IMR-90 (cell line): ENCODE results near the gene FNDC3B. TPM values are rescaled to one million over a fixed set of nuclear protein-coding genes. Genes with fewer than 3 reads are reported as not detected.
A peak's percentile ranks its signal among the peaks of the same experiment; 100 is the strongest.

Experiments
- ATAC-seq: fragments of 200-7000 bp; cut with Tn5 transposase; 2 replicates; pipeline ENCODE4 v1.9.1; 2020; ENCODE audit warnings: low read depth, mild to moderate bottlenecking, moderate library complexity
- BruUV-seq: library from RNA; stranded (reverse); fragments of 400-500 nt; replicated peaks from 2 replicates; lab custom pipeline; 2021; lab: Mats Ljungman, UMichigan
- CTCF ChIA-PET: fragments of 300-600 bp; formaldehyde crosslinking; extraction: SDS; loops from one replicate; lab custom pipeline; 2021; ENCODE audit warnings: antibody characterized with exemption; lab: Yijun Ruan, JAX
- POLR2A ChIA-PET: fragments of 300-600 bp; sonication (Branson Sonifier 250); formaldehyde crosslinking; loops from one replicate; lab custom pipeline; 2022; ENCODE audit warnings: antibody characterized with exemption; ENCODE audit not compliant: unreplicated experiment; lab: Charles Lee
- DNase-seq: peaks from one replicate; pipeline ENCODE4 v3.0.0; 2013
- H2AFZ ChIP-seq: replicated peaks from 2 replicates; pipeline ENCODE3; 2013; ENCODE audit warnings: low read length, mild to moderate bottlenecking; ENCODE audit not compliant: poor library complexity
- H2AK5ac ChIP-seq: 2 replicates; pipeline ENCODE4 v1.6.1; 2013; ENCODE audit warnings: low read depth, low read length, inconsistent platforms
- H2AK9ac ChIP-seq: replicated peaks from 2 replicates; pipeline ENCODE3; 2013; ENCODE audit warnings: mild to moderate bottlenecking, low read depth, low read length, moderate library complexity; ENCODE audit not compliant: poor library complexity
- H2BK120ac ChIP-seq: 2 replicates; pipeline ENCODE4 v1.6.1; 2013; ENCODE audit warnings: low read depth, low read length, inconsistent platforms
- H2BK15ac ChIP-seq: 3 replicates; pipeline ENCODE4 v1.6.1; 2013; ENCODE audit warnings: low read depth, low read length, inconsistent platforms
- H2BK20ac ChIP-seq: 2 replicates; pipeline ENCODE4 v1.6.1; 2013; ENCODE audit warnings: low read depth, mild to moderate bottlenecking, inconsistent platforms, low read length, moderate library complexity
- H2BK5ac ChIP-seq: 2 replicates; pipeline ENCODE4 v1.6.1; 2013; ENCODE audit warnings: mild to moderate bottlenecking, low read depth, low read length, inconsistent platforms; ENCODE audit not compliant: poor library complexity, severe bottlenecking
- H3K14ac ChIP-seq: replicated peaks from 2 replicates; pipeline ENCODE4 v1.6.1; 2013; ENCODE audit warnings: low read depth, low read length, inconsistent platforms
- H3K18ac ChIP-seq: 2 replicates; pipeline ENCODE4 v1.6.1; 2013; ENCODE audit warnings: low read depth, low read length, control low read depth
- H3K23ac ChIP-seq: 2 replicates; pipeline ENCODE4 v1.6.1; 2013; ENCODE audit warnings: low read depth, low read length, inconsistent platforms
- H3K27ac ChIP-seq: 2 replicates; pipeline ENCODE4 v1.5.1; 2013; ENCODE audit warnings: mild to moderate bottlenecking, control low read depth, low read length; ENCODE audit not compliant: insufficient read depth
- H3K27me3 ChIP-seq: 2 replicates; pipeline ENCODE4 v1.6.1; 2013; ENCODE audit warnings: low read length; ENCODE audit not compliant: control insufficient read depth, insufficient read depth
- H3K36me3 ChIP-seq: 2 replicates; pipeline ENCODE4 v1.6.1; 2013; ENCODE audit warnings: low read length, mixed read lengths; ENCODE audit not compliant: control insufficient read depth, insufficient read depth
- H3K4ac ChIP-seq: 2 replicates; pipeline ENCODE4 v1.6.1; 2013; ENCODE audit warnings: low read depth, low read length, inconsistent platforms
- H3K4me1 ChIP-seq: 2 replicates; pipeline ENCODE4 v1.6.1; 2013; ENCODE audit warnings: low read length, mixed read lengths; ENCODE audit not compliant: control insufficient read depth, insufficient read depth
- H3K4me2 ChIP-seq: 2 replicates; pipeline ENCODE4 v1.6.1; 2013; ENCODE audit warnings: low read depth, mild to moderate bottlenecking, control low read depth, low read length, moderate library complexity
- H3K4me3 ChIP-seq: 2 replicates; pipeline ENCODE4 v1.5.1; 2013; ENCODE audit warnings: low read depth, mild to moderate bottlenecking, control low read depth, low read length, moderate library complexity; ENCODE audit not compliant: insufficient read depth
- H3K56ac ChIP-seq: 2 replicates; pipeline ENCODE4 v1.6.1; 2013; ENCODE audit warnings: low read length, inconsistent platforms; ENCODE audit not compliant: insufficient read depth; ENCODE audit errors: extremely low read depth
- H3K79me1 ChIP-seq, 2 experiments: 2 replicates each; pipeline ENCODE4 v1.6.1; 2013; ENCODE audit warnings: low read length in 2 of 2, inconsistent platforms in 1 of 2, low read depth in 1 of 2
- H3K9ac ChIP-seq: 2 replicates; pipeline ENCODE4 v1.6.1; 2013; ENCODE audit warnings: low read depth, low read length, control low read depth
- H3K9me1 ChIP-seq: 2 replicates; pipeline ENCODE4 v1.6.1; 2013; ENCODE audit warnings: low read length, inconsistent platforms; ENCODE audit not compliant: insufficient read depth
- H3K9me3 ChIP-seq: 2 replicates; pipeline ENCODE4 v1.6.1; 2013; ENCODE audit warnings: low read length; ENCODE audit not compliant: control insufficient read depth, insufficient read depth
- H4K20me1 ChIP-seq: 2 replicates; pipeline ENCODE4 v1.6.1; 2013; ENCODE audit warnings: low read length, inconsistent platforms; ENCODE audit not compliant: insufficient read depth
- H4K5ac ChIP-seq: 2 replicates; pipeline ENCODE4 v1.6.1; 2013; ENCODE audit warnings: mild to moderate bottlenecking, low read depth, low read length, control low read depth
- H4K8ac ChIP-seq, 2 experiments: 2 replicates each; pipeline ENCODE4 v1.6.1; 2013; ENCODE audit warnings: low read depth in 2 of 2, low read length in 2 of 2, control low read depth in 1 of 2, inconsistent platforms in 1 of 2
- H4K91ac ChIP-seq: 2 replicates; pipeline ENCODE4 v1.6.1; 2013; ENCODE audit warnings: low read depth, low read length, inconsistent platforms; ENCODE audit not compliant: insufficient read depth
- MAFK ChIP-seq: IDR thresholded peaks from 2 replicates; pipeline ENCODE4 v1.6.1; 2012; ENCODE audit warnings: low read depth, low read length, improper control_type of control experiment
- MAZ ChIP-seq: IDR thresholded peaks from 2 replicates; pipeline ENCODE4 v1.6.1; 2012; ENCODE audit warnings: low read depth, mild to moderate bottlenecking, low read length, improper control_type of control experiment, moderate library complexity, borderline replicate concordance
- whole genome bisulfite sequencing, 2 experiments: methylation state at CpG; one replicate each; pipeline versions ENCODE4 v1.1.5 to v1.1.7; 2013; ENCODE audit warnings: missing lambda C conversion rate in 2 of 2; ENCODE audit not compliant: insufficient read length in 1 of 2; ENCODE audit errors: extremely low coverage in 2 of 2; 5-methylcytosine and 5-hydroxymethylcytosine counted together
- dilution Hi-C: fragments of 300-500 bp; cut with HindIII; formaldehyde crosslinking; loops from one replicate; pipeline ENCODE4 v1.14.3; 2018; ENCODE audit warnings: low sequenced_read_pairs; ENCODE audit not compliant: unreplicated experiment
- in situ Hi-C: fragments of 300-500 bp; cut with MboI; formaldehyde crosslinking; loops from 3 replicates; pipeline ENCODE4 v1.14.3; 2019; ENCODE audit warnings: low sequenced_read_pairs, inconsistent platforms, mixed read lengths
- intact Hi-C: fragments of 100-400 bp; cut with micrococcal nuclease; formaldehyde crosslinking; loops from 2 replicates; pipeline ENCODE4 v1.10.0; 2022
- polyA plus RNA-seq, 3 experiments: library from polyadenylated mRNA; depleted of rRNA; stranded (reverse); fragments of >200 nt; gene quantifications; 2 replicates each; pipeline ENCODE4 v1.2.3, GENCODE V29; 2012; ENCODE audit warnings: low replicate concordance in 1 of 3
- total RNA-seq: library from RNA; depleted of rRNA; stranded (reverse); fragments of >200 nt; gene quantifications from 2 replicates; pipeline ENCODE4 v1.2.3, GENCODE V29; 2012
- TF ChIP-seq, protein P1 (sequence below): conservative IDR thresholded peaks from 2 replicates; pipeline ENCODE4 v1.5.1; 2012; ENCODE audit warnings: mild to moderate bottlenecking, low read depth, low read length, improper control_type of control experiment

Gene FNDC3B
- total and polyA plus RNA-seq, 2 of the 4 experiments (the other 2 are of a cell fraction): 23.9 to 150 TPM

GRCh38 chr3:172319595-172319994 is 280.2 kb downstream of the FNDC3B start:
- H3K9ac ChIP-seq: no peak overlapping the region
- BruUV-seq: no TSS peak
- H3K4me3 ChIP-seq: no peak overlapping the region
- peaks cover 43 to 78% of the 10 kb centered on the region in 2 experiments for H3K79me1 ChIP-seq
- H3K14ac ChIP-seq: peak overlapping the region; percentile 90
- H3K27ac ChIP-seq: peak overlapping the region; percentile 28; the same call in 1 of the 2 replicates
- TF ChIP-seq MAFK (no peak), MAZ (no peak)
- TF ChIP-seq, protein P1, sequence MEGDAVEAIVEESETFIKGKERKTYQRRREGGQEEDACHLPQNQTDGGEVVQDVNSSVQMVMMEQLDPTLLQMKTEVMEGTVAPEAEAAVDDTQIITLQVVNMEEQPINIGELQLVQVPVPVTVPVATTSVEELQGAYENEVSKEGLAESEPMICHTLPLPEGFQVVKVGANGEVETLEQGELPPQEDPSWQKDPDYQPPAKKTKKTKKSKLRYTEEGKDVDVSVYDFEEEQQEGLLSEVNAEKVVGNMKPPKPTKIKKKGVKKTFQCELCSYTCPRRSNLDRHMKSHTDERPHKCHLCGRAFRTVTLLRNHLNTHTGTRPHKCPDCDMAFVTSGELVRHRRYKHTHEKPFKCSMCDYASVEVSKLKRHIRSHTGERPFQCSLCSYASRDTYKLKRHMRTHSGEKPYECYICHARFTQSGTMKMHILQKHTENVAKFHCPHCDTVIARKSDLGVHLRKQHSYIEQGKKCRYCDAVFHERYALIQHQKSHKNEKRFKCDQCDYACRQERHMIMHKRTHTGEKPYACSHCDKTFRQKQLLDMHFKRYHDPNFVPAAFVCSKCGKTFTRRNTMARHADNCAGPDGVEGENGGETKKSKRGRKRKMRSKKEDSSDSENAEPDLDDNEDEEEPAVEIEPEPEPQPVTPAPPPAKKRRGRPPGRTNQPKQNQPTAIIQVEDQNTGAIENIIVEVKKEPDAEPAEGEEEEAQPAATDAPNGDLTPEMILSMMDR: no peak
- H3K36me3 ChIP-seq: peaks cover 31% of the 10 kb centered on the region
- H4K8ac ChIP-seq: peak overlapping the region in 1 of 2 experiments; percentile 30; a peak in 1 of 4 replicates
- peak overlapping the region; percentile 94; the same call in 1 of the 2 replicates for H3K23ac ChIP-seq
- H3K27me3 ChIP-seq: no peaks in the 10 kb centered on the region
- H2BK120ac ChIP-seq: no peak overlapping the region
- ATAC-seq (no peak), DNase-seq (no peak)
- H3K4ac ChIP-seq: peak overlapping the region; percentile 95; the same call in 1 of the 2 replicates
- ChIA-PET POLR2A (no interaction called here), CTCF (no interaction called here)
- peaks cover 18% of the 10 kb centered on the region; the same call in 1 of the 2 replicates for H4K20me1 ChIP-seq
- no peak overlapping the region for H2AFZ ChIP-seq
- H2BK5ac ChIP-seq: no peak overlapping the region
- no peak overlapping the region for H3K4me2 ChIP-seq
- H3K9me3 ChIP-seq: no peaks in the 10 kb centered on the region
- no peak overlapping the region for H4K91ac ChIP-seq
- peak overlapping the region; percentile 16; the same call in 1 of the 2 replicates for H2BK20ac ChIP-seq
- no peak overlapping the region for H4K5ac ChIP-seq
- H3K9me1 ChIP-seq: peaks cover 40% of the 10 kb centered on the region
- no peak overlapping the region for H3K56ac ChIP-seq
- dilution Hi-C loops (no loop called here), in situ Hi-C loops (no loop called here), intact Hi-C loops (no loop called here)
- peak overlapping the region; percentile 10; the same call in 1 of the 2 replicates for H3K18ac ChIP-seq
- H2BK15ac ChIP-seq: no peak overlapping the region
- H2AK5ac ChIP-seq: no peak overlapping the region
- WGBS, 2 experiments: no CpG with 5 or more reads among the region's 8 CpGs
- H2AK9ac ChIP-seq: no peak overlapping the region
- peaks cover 35% of the 10 kb centered on the region for H3K4me1 ChIP-seq
